PC-9 (cell line): ENCODE results near the gene WDR83.

Source experiments
- EZH2 ChIP-seq: fragments of 200-600 bp; sonication (generic); IDR thresholded peaks from 2 replicates; pipeline ENCODE4 v1.8.0; 2017; ENCODE audit warnings: antibody characterized with exemption, low read depth
- TF ChIP-seq, protein P1 (sequence below): fragments of 200-600 bp; sonication (generic); conservative IDR thresholded peaks from 2 replicates; pipeline ENCODE4 v1.6.1; 2017; ENCODE audit warnings: mixed run types, antibody characterized with exemption, mild to moderate bottlenecking, moderate library complexity

DNA sequence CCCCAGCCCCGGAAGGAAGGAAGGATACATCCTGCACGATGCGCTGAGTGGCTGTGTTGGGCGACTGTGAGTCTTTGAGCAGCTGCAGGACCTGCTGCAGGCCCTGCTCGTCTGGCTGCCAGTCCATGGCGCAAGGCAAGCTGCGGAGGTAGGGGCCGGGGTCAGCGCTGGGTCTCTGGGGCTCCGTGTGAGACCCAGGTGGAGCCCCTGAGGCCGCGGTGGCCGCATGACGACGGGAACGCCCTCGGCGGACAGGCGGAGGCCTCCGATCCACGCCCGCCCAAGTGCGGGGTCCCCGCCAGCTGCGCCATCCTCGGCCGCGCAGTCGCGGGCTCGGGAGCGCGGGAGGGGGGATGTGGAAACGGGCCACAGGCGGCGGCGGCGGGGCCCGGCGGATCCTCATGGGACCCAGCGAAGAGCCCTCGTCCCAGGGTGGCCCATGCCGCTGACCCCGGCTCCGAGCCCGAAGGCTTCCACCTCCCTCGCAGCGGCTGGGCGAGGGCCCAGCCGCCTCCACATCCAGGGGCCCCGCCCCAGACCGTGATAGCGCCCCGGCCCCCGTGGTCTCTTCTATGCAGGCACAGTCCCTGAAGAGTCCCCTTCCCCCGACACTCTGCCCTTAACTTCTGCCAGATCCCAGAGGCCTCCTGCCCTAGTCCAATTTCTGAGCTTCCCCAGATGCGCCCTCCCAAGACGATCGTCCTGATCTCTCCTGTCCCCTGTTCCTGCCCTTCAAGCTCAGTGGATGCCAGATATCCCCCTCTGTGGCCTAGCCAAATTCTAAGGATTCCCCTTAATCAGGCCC, 54.4 kb downstream of the WDR83 start:
- TF ChIP-seq, protein P1, sequence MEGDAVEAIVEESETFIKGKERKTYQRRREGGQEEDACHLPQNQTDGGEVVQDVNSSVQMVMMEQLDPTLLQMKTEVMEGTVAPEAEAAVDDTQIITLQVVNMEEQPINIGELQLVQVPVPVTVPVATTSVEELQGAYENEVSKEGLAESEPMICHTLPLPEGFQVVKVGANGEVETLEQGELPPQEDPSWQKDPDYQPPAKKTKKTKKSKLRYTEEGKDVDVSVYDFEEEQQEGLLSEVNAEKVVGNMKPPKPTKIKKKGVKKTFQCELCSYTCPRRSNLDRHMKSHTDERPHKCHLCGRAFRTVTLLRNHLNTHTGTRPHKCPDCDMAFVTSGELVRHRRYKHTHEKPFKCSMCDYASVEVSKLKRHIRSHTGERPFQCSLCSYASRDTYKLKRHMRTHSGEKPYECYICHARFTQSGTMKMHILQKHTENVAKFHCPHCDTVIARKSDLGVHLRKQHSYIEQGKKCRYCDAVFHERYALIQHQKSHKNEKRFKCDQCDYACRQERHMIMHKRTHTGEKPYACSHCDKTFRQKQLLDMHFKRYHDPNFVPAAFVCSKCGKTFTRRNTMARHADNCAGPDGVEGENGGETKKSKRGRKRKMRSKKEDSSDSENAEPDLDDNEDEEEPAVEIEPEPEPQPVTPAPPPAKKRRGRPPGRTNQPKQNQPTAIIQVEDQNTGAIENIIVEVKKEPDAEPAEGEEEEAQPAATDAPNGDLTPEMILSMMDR = no peak
- TF ChIP-seq EZH2 = no peak
